HG02943 (cell line): ENCODE results near the gene MISP3.

Source experiments
- ATAC-seq: cut with Tn5 transposase; IDR thresholded peaks from one replicate; pipeline ENCODE4 v1.9.1; 2021; ENCODE audit warnings: mild to moderate bottlenecking, low read depth, moderate library complexity; ENCODE audit not compliant: unreplicated experiment

MISP3 gene

DNA sequence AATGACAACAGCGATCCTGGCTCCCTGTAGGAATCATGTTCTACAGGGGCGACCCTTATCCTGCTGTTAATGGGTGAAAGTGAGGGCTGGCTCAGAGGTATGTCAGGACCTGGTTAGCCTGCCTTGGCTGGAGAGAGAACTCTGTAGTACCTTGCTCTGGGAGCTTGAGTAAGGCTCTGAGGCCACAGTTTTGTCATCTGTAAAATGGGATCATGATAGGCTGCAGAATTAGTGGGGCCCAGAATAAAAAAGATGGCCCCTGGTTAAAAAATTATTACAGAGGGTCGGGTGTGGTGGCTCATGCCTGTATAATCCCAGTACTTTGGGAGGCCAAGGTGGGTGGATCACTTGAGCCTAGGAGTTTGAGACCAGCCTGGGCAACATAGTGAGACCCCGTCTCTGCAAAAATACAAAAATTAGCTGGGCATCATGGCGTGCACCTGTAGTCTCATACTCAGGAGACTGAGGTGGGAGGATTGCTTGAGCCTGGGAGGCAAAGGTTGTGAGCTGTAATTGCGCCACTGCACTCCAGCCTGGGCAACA lies 28.5 kb downstream of the MISP3 start:
- ATAC-seq, result no peak

DNA sequence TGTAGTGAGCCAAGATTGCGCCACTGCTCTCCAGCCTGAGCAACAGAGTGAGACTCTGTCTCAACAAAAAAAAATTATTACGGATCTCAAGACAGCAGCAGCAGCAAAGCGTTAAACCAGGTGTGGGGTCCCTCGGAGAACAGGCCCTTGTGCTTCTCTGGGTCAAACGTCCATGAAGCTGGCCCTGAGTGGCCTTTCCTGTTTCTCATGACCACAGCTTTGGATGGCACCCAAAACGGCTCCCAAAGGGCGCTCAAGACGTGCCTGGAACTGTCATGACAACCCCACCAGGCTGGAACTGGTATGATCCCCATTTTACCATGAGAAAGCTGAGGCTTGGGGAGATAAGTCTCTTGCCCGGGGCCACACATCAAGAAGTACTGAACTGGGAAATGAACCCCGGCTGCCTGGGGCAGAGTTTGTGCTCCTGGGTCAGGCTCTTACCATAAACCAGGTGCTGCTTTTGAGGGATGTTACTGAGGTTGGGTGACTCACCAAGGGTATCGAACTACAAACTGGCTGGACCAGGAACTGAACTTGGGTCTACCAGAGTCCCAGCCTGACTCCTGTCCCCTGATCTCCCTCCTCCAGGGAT lies 29.6 kb downstream of the MISP3 start:
- no peak for ATAC-seq

DNA sequence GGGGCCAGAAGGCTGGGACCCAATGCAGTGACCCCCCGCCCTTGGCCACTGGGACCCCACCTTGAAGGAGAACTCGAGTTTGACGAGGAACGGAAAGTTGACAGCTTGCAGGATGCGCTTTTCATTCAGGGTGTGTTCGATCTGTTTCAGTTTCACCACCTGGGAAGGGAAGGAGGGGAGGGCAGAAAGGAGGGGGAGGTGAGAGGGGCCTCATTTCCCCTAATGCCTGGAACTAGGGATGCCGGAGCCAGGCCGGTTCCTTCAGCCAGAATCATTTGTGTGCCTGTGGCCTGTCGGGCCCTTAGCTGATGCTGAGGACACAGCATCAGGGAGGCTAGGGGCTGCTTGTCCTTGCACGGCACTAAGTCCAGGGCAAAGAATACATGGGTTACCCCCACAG lies 30.2 kb downstream of the MISP3 start:
- ATAC-seq, result no peak

DNA sequence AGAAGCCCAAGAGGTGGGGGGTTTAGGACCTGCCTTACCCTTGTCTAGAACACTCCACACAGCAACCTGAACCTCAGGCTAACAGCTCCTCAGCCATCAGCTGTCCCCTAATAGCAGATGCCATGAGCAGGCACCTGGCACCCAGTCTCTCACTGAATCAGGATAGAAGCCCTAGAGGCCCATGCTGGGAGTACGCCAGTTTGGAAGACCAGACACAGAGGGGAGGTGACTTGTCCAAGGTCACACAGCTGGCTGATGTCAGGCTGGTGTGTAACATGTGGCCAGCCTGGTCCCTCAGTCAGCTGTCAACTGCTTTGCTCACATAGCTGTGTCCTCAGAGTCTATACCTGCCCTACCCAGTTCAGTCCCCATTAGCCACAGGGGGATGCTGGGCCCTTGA lies 30.7 kb downstream of the MISP3 start:
- no peak for ATAC-seq

DNA sequence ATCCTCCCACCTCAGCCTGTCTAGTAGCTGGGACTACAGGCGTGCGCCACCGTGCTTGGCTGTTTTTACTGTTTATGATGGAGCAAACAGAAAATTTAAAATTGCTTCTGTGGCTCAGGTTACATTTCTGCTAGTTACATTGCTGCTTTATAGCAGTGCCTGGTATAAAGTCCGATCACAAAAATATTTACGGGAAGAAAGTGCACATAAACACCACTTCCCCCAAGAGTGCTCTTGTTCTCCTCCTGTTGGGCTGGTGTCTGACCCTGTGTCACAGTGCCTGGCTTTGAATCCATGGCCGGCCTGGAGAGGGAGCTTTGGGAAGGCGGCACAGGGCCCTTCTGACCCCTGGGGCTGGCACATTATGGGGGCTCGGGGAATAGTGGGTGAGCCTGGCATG lies 33.1 kb downstream of the MISP3 start:
- ATAC-seq, result no peak

DNA sequence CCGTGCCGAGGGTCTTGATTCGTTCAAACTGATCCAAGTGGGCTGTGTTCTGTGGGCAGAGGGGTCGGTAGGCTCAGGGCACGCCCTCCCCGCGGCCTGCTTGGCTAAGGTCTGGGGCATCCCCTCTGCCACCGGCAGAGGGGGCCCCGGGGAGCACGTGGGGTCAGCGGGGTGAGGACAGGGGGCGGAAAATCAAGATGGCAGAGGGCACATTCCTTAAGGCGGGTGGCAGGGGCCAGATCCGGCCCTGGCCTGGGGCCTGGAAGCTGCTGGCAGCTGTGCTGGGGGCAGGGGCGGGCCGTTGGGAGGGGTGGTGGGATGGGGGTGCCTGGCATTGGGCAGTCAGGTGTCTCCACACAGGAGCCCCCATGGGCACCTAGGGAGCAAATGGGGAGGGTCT lies 34.3 kb downstream of the MISP3 start:
- no peak for ATAC-seq

DNA sequence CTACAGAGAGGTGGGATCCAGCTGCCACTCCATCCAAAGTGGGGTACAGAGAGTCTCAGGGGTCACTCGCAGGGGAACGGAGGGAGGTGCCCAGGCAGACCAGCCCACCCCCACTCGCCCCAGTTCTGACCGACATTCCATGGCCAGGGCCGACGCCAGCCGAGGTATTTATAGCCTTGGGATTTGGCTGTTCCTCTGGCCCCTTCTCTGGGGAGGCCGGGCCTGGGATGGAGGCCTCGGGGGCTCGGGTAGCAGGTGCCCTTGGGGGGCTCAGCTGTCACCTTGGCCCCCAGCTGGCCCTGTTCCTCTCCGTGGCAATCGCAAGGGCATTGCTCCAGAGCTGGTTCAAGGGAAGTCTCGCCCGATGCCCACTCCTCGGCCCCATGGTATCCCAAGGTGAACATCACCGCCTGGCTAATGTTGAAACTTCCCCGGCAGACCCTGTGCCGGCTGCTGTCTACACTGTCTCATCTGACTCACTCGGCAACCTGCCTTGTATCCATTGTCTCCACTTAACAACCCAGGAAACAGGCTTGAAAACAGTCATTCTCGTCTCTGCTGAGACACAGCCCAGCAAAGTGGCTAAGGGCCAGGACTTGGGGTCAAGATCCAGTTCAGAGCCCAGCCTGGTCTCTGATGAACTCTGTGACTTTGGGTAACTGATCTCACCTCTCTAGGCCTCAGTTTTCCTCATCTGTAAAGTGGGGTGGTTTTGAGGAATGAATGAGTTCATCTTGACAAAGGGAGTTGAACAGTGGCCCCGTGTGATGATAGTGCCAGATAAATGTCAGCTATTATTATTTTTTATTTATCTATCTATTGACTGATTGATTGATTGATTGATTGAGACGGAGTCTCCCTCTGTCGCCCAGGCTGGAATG lies 35.2 kb downstream of the MISP3 start:
- ATAC-seq, result no peak

DNA sequence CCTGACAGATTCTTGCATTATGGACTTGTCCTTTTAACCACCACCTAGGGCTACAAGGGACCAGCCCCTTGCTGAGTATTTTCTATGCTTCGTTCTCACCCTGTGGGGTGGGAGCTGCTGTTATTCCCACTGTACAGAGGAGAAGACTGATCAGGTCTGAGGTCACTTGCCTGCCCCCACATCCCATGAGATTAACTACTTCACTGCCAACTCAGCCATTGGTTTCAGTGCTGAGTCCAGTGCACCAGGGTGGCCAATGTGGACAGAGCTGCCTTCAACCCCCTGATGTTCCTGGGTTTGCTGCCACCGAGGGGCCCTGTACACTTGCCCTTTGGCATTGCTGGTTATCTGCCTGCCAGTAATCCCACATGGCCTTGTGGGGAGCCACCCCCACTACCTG lies 38.1 kb downstream of the MISP3 start:
- no peak for ATAC-seq

DNA sequence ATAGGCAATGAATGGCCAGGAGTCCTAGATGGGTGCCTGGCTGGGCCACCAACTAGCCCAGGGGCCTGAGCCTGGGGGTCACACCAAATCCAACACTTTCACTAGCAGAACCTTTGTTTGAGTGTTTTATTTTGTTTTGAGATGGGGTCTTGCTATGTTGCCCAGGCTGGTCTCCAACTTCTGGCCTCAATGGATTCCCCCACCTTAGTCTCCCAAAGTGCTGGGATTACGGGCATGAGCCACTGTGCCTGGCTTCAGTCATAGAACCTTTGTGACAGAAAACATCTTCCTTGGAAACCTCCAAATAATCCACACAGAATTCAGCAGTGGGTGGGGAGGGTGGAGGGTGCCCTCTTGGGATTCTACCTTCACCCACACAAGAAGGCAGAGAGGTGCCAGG lies 38.9 kb downstream of the MISP3 start:
- no peak for ATAC-seq

DNA sequence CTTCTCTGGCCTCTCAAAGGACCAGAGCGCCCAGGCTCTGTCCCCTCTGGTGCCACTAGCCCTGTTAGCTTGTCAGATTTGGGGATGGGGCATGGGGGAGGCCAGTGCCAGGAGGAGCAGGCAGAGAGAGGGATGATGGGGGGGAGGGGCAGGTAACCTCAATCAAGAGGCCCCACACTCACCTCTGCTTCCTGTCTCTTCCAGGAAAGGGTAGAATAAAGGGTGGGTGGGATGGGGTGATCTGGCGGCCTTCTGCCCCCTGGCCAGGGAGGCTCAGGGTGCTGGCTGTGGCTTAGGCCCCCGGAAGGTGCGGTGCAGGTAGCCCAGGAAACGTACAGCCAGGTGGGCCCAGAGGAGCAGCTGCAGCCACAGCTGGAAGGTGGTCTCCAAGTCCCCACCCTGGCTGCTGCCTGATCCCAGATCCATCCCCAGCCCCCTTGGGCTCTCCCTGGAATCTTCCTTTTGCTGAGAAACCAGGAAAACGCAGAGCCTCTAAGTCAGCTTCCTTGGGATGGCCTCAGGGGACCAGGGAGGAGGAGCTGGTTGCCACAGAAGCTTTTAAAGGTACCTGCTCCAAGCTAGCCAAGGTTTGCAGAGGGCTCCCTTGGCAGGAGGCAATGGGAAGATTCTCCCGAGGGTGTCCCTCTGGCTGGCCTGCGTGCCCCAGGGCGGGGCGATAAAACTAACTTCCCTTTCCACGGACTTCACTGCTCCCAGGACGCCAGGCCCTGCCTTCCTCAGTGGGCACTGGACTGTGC lies 39.6 kb downstream of the MISP3 start:
- ATAC-seq, result no peak

DNA sequence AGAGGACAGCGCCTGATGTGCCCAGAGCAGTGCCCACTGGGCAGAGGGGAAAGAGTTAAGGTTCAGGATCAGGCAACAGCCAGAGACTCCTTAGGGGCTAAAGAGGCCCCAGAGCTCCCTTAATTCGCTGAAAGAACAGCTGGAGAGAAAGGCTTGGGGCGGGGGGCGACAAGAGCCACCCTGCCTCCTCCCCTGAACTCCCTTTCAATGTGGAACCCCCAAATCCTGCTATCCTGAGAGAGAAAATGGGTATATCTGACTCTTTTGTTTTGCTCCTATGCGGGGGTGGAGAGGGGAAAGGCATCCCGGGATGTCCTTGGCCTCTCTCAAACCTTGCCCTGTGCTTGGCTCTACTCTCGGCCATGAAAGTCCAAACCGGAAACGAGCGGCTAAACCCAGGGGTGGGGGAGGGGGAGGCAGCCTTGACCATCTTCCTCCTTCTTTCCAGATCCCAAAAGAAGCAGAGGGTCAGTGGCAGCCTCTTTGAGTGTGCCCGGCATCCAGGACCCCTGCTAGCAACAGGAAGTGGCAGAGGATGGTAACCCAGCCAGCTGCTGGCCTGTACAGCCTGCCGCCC lies 40.3 kb downstream of the MISP3 start:
- no peak for ATAC-seq

DNA sequence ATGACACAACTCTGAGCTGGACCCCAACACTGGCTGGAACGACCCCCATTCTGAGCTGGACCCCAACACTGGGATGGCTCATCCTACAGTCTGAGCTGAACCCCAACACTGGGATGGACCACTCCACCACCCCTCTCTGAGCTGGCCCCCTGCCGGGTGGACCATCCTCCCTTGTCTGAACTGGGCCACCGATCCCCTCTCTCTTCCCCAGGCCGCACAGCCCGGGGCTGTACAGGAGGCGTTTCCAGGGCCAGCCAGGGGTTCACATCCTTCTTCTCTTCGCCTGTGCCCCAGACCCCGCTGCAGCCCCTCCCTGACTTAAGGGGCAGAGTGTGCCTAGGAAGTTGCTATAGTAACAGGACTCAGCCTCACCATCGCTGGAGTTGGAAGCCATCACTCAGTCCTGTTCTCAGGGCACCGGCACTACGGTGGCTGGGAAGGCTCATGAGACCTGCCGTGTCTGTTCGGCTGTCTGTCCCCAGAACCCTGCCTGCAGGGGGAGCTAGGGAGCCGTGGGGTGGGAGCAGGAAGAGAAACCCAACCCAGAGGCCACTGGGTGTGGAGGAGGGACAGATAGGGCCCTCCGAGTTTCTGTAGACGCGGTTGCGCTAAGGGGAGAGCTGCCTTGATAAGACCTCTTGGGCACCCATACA lies 41.3 kb downstream of the MISP3 start:
- ATAC-seq, result no peak

DNA sequence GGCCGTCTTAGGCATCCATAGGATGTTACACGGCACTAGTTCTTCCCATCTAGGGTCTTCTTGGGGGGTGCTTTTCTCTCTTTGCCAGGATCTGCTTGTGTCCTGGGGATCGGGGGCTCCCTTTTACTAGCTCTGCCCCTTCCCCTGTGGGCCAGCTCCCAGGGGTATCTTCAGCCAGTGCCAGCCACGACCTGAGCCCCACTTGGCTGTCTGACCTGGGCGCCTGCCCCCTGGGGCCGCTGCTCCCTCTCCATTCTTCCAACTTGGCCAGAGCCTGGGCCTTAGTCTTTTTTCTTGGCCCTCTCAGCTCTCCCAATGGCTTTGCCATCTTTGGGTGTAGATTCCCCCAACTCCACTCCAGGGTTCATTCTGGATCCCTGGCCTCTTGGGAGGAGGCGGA lies 41.9 kb downstream of the MISP3 start:
- no peak for ATAC-seq

DNA sequence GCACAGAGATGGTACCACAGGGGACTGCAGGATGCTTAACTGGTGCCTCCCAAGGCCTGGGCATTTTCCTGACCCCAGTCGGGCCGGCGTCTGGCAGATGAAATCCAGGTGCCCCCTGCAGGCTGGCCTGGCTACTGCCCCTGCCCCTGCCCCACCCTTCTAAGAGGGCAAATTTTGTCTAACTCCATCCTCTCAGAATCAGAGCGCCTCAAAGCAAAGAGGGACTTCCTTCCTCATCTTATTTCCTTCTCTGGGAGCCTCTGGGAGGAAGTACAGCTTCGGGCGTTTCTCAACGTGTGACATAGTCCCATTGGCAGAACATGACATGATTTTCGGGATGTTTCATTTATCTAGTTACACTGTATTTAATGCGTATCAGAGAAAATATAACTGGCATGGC lies 42.3 kb downstream of the MISP3 start:
- ATAC-seq, result no peak

DNA sequence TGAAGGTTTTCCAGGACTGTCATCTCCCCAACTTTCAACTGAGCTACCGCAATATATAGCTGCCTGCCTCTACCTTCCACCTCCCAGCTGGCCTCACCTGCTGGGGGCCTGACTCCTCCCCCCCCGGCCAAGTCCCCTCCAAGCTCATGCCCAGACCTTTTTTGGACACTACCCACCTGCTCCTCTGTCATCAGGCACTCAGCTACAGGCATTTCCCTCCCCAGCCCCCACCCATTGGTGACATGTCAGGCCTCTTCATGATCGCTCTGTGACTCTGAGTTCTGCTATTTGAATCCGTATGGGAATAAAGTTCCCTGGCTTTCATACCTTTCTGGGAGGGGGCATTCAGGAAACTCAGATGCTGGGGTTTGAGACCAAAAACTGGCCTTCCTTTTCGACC lies 43.2 kb downstream of the MISP3 start:
- no peak for ATAC-seq

DNA sequence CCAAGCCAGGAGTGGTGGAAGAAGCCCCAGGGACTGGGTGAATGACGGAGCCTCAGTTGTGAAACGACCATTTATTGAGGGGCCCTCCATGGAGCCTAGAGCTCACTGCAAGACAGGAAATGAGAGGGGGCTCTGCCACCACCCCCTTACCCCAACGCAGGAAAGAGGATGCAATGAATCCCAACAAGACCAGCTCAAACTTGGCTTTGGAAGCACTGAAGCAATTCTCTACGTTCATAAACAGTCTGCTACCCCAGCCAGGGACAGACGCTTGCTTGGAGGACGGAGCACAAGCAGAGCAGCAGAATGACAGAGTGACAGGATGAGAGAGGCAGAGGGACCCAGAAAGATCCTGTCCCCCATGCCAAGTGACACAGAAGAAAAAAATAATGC lies 43.9 kb downstream of the MISP3 start:
- ATAC-seq, result no peak

DNA sequence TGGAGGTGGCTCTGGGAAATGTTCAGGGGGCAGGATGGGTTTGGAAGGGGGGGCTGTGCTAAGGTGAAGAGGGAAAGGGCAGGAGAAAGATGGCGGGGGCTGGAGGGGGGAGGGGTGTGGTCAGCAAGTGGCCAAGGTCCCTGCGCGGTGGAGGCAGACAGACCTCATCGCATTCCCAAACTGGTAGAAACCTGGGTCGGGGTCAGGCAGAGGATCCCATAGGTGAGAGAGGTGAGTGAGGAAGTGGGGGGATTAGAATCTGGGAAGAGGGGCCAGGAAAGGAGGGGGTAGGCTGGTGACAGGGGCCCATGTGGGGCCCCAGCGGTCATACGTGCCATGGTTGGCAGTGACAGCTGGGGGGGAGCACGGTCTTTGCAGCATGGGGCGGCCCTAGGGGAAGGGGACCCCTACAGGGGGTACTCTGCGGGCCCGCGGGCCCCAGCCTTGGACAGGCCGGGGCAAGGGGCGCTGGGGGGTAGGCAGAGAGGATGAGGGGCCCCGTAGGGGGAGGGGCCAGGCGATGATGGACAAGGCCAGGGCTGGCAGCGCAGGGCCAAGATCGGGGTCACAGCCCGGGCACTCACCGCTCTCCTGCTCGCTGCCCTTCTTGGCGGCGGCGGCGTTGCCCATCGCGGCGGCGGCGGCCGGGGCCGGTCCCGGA lies 44.5 kb downstream of the MISP3 start:
- ATAC-seq, result peak; percentile 3

DNA sequence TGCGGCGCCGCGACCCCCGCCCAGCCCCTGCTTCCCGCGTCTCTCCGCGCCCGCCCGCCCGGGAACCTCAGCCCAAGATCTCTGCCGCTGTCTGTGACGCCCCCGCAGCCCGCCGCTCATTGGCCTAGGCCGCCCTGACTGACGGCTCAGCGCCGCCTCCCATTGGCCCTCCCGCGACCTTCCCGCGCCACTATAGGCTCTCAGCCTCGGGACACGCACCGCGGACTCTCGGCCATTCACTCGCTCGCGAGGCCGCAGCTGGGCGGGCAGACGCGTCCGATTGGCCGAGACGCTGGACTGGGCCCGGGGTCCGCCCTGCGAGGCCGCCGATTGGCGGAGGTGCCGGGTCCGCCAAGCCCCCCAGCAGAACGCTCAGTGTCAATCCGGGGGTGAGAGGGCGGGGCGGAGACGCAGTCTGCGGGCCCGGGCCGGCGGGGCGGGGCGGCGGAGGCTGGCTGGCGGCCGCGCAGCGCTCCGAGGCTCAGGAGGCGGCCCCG lies 45.1 kb downstream of the MISP3 start, which contains the start of gene PRKACA:
PRKACA (minus strand) TSS at position 95 of the 497 bp plus-strand sequence. CDS start 215 bp downstream, outside the sequence.
- ATAC-seq, result peak; percentile 84
